Activated naive CD8-positive, alpha-beta T cell treated with anti-CD3 and anti-CD28 coated beads, Interleukin-2, amount 50 U/mL, for 24 hours (primary cell): ENCODE data around the gene CLIC1.

Experiments
- ATAC-seq: fragments of 150-1000 bp; cut with Tn5 transposase; one replicate; pipeline ENCODE4 v1.10.0; 2021
- DNase-seq: peaks from one replicate; pipeline ENCODE4 v3.0.0; 2021
- H3K27ac Mint-ChIP-seq: one replicate; pipeline ENCODE4 v1.8.0; 2021; ENCODE audit warnings: mild to moderate bottlenecking, mixed read lengths
- H3K27me3 Mint-ChIP-seq: one replicate; pipeline ENCODE4 v1.8.0; 2021; ENCODE audit warnings: mixed read lengths
- H3K36me3 Mint-ChIP-seq: one replicate; pipeline ENCODE4 v1.8.0; 2021; ENCODE audit warnings: low read depth, mixed read lengths
- H3K4me1 Mint-ChIP-seq: one replicate; pipeline ENCODE4 v1.8.0; 2021; ENCODE audit warnings: mixed read lengths
- H3K4me3 Mint-ChIP-seq: one replicate; pipeline ENCODE4 v1.8.0; 2021; ENCODE audit warnings: mild to moderate bottlenecking, moderate library complexity, mixed read lengths
- H3K9me3 Mint-ChIP-seq: one replicate; pipeline ENCODE4 v1.8.0; 2021; ENCODE audit warnings: mixed read lengths

Gene CLIC1

DNA sequence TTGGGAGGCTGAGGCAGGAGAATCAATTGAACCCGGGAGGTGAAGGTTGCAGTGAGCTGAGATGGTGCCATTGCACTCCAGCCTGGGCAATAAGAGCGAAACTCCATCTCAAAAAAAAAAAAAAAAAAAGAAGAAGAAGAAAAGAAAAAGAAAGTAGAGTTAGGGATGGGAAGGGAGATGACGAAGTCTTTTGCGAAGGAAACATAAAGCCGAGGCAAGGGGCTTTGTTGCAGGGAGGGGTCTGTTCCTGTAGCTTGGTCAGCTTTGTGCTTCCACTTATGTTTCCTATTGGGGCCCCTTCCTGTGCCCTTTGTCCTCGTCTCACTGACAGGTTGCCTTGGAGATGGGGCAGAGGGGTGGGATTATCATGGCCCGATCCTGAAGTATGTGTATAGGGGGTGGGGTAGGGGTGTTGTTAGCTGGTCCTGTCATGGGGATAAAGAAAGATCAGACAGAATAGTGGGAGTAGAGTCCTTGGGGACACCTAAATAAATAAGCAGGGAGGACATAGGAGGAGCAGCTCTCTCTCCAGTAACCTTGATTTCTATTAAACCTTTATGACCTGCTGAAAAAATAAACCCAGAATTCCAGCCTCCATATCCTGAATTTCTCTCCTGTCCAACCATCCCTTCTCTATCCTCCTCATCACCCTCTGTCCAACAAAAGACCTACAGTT lies 1.1 kb upstream of the CLIC1 start:
- no peaks in the 10 kb centered on the region for H3K9me3 Mint-ChIP-seq
- peaks cover 68% of the 10 kb centered on the region for H3K4me1 Mint-ChIP-seq
- H3K27ac Mint-ChIP-seq = peak overlapping the region; percentile 83
- peaks cover 45% of the 10 kb centered on the region for H3K36me3 Mint-ChIP-seq
- peaks cover 3% of the 10 kb centered on the region for H3K27me3 Mint-ChIP-seq
- ATAC-seq (no peak), DNase-seq (peak; percentile 23)
- peak overlapping the region; percentile 97 for H3K4me3 Mint-ChIP-seq

DNA sequence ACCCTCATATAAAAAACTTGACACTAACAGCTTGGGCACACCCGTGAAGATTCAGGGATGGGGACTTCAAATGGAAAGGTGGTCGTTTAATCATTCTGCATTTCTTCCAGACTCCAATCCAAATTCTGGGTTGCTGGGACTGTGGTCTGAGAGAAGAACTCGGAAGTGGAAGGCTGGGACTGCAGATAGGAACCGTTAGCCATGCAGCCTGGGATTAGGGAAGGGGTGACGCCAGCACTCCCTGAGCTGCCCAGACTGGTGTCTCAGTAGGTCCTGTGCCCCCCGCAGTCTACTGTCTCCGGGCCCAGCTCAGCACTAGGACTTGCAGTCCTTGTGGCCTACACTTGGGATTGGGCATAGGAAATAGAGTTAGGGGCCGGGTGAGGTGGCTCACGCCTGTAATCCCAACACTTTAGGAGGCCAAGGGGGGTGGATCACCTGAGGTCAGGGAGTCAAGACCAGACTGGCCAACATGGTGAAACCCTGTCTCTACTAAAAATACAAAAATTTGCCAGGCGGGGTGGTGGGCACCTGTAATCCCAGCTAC lies 511 bp upstream of the CLIC1 start:
- H3K9me3 Mint-ChIP-seq = no peaks in the 10 kb centered on the region
- ATAC-seq (no peak), DNase-seq (peak; percentile 16)
- H3K4me1 Mint-ChIP-seq = peaks cover 70% of the 10 kb centered on the region
- peak overlapping the region; percentile 97 for H3K4me3 Mint-ChIP-seq
- H3K36me3 Mint-ChIP-seq = peaks cover 48% of the 10 kb centered on the region
- H3K27ac Mint-ChIP-seq = peak overlapping the region; percentile 83
- peaks cover 3% of the 10 kb centered on the region for H3K27me3 Mint-ChIP-seq

DNA sequence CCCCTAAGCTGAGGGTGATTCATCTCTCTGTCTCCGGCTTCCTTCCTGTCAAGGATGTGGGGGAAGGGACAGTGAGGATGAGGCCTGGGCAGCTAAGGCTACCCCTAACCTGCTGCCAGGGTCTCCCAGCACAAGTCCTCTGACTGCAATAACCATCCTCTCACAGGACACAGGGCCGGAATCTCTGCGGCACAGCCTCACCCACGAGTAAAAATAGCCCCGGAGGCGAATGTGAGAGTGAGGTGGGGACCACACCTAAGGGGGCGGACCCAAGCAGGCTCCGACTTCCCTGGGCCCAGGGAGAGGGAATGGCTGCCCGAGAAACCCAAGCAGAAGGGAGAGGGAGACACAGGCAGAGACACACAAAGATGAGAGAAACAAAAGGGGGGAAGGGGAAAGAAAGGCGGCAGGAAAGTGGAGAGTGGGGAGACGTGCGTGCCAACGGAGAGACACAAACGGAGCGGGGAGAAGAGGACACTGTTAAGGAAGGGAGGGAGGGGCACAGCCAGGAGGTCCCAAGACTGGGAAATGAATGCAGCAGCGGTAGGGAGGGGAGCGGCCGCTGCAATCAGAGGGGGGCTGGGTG lies 1.4 kb downstream of the CLIC1 start:
- ATAC-seq (peak; percentile 48), DNase-seq (peak; percentile 65)
- Mint-ChIP-seq H3K27me3 (peaks cover 3% of the 10 kb centered on the region), H3K36me3 (peaks cover 46% of the 10 kb centered on the region), H3K27ac (peak overlapping the region; percentile 83), H3K4me1 (peaks cover 66% of the 10 kb centered on the region), H3K4me3 (peak overlapping the region; percentile 97), H3K9me3 (no peaks in the 10 kb centered on the region)

DNA sequence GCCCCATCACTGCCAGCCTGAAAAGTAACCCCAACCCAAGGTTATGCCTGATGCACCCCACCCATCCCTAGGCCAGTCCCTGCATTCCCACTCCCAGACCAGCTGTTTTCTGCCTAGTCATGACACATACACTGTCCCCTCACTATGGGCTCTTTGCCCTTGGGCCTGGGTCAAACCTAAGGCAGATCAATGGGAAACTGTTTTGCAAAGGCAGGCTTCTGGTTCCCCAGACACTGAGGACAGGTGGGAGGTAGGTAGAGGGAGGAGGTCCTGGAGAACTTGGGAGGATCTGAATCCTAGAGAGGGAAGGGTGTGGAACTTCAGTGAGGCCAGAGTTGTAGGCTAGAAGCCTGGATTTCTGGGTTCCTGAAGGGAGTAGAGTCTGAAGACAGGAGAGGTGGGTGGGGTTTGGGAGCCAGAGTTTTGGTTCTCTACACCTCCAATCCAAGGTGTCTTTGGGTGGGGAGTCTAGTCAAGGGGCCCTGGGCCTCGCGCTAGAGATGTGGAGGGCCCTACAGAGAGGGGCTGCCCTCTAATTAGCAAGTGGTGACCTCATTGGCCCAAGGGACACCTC lies 2.0 kb downstream of the CLIC1 start:
- peak overlapping the region; percentile 83 for H3K27ac Mint-ChIP-seq
- DNase-seq (no peak), ATAC-seq (no peak)
- H3K4me3 Mint-ChIP-seq = peak overlapping the region; percentile 97
- H3K27me3 Mint-ChIP-seq = no peaks in the 10 kb centered on the region
- H3K4me1 Mint-ChIP-seq = peaks cover 64% of the 10 kb centered on the region
- peaks cover 43% of the 10 kb centered on the region for H3K36me3 Mint-ChIP-seq
- H3K9me3 Mint-ChIP-seq = no peaks in the 10 kb centered on the region

DNA sequence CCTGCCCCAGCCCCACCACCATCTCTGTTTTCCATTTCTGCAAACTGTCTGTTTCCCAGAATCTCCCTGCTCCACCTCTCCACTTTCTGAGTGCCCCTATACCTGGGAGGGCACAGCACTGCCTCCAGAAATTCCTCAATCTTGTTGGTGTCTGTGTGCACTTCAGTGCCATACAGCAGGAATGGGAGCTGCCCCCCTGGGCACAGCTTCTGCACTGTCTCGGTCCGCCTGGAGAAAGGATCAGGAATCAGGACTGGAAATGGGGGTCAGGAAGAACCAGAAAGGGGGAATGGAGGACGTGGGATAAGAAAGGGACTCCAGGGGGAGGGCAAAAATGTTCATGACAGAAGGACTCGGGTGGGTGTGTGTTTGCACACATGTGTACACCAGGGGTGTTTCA lies 2.6 kb downstream of the CLIC1 start:
- no peaks in the 10 kb centered on the region for H3K9me3 Mint-ChIP-seq
- H3K4me1 Mint-ChIP-seq = peaks cover 64% of the 10 kb centered on the region
- no peaks in the 10 kb centered on the region for H3K27me3 Mint-ChIP-seq
- no peak for ATAC-seq
- peak overlapping the region; percentile 97 for H3K4me3 Mint-ChIP-seq
- H3K36me3 Mint-ChIP-seq = peaks cover 43% of the 10 kb centered on the region
- DNase-seq = no peak
- H3K27ac Mint-ChIP-seq = peak overlapping the region; percentile 83

DNA sequence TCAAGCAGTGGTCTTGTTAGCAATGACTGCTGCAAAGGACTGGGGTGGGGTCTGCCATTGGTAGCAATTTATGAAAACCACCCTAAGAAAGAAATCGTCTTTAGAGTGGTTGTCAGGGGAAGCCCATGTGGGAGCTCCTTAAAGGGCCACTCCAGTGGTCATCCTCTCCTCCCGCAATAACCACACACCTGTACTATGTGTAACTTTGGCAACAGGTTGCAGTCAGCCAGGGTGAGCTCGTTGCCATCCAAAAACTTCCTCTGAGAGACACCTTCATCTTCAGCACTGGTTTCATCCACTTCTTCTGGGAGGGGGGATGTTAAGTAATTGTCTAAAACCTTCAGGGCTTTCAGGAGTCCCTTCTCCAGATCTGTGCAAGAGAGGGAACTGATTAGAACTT lies 4.3 kb downstream of the CLIC1 start:
- ATAC-seq = no peak
- H3K27me3 Mint-ChIP-seq = no peaks in the 10 kb centered on the region
- H3K27ac Mint-ChIP-seq = no peak overlapping the region
- H3K4me3 Mint-ChIP-seq = no peak overlapping the region
- peaks cover 48% of the 10 kb centered on the region for H3K36me3 Mint-ChIP-seq
- no peak for DNase-seq
- H3K9me3 Mint-ChIP-seq = no peaks in the 10 kb centered on the region
- peaks cover 63% of the 10 kb centered on the region for H3K4me1 Mint-ChIP-seq

DNA sequence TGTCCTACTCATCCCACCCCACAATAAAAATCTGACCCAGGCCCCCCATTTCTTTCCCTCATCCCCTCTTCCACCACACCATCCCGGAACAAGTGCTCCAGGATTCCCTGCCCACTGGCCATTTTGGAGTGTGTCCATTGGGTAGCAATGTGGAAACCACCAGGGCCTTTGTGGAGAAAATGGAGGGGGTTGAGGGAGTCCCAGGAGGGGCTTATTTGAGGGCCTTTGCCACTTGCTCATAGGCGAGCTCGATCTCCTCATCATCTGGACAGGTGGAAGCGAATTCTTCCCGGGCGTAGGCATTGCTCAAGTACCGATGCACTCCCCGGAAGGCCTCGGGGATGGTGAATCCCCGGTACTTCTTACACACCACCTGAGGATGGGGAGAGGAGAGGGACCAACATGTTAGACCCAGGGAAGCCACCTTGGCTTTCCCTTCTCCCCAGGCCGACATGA lies 5.7 kb downstream of the CLIC1 start:
- no peak for DNase-seq
- no peak for ATAC-seq
- H3K27ac Mint-ChIP-seq = peak overlapping the region; percentile 60
- H3K27me3 Mint-ChIP-seq = no peaks in the 10 kb centered on the region
- H3K9me3 Mint-ChIP-seq = no peaks in the 10 kb centered on the region
- peaks cover 70% of the 10 kb centered on the region for H3K4me1 Mint-ChIP-seq
- peaks cover 50% of the 10 kb centered on the region for H3K36me3 Mint-ChIP-seq
- H3K4me3 Mint-ChIP-seq = peak overlapping the region; percentile 82

- H3K27me3 Mint-ChIP-seq = no peaks in the 10 kb centered on the region
- H3K4me3 Mint-ChIP-seq = peak overlapping the region; percentile 82
- H3K36me3 Mint-ChIP-seq = peaks cover 47% of the 10 kb centered on the region
- ATAC-seq (peak; percentile 52), DNase-seq (peak; percentile 81)
- peaks cover 73% of the 10 kb centered on the region for H3K4me1 Mint-ChIP-seq
- H3K9me3 Mint-ChIP-seq = no peaks in the 10 kb centered on the region
- peak overlapping the region; percentile 77 for H3K27ac Mint-ChIP-seq
These were observed 6.2 kb downstream of the CLIC1 start for GRCh38 chr6:31729979-31730630.

DNA sequence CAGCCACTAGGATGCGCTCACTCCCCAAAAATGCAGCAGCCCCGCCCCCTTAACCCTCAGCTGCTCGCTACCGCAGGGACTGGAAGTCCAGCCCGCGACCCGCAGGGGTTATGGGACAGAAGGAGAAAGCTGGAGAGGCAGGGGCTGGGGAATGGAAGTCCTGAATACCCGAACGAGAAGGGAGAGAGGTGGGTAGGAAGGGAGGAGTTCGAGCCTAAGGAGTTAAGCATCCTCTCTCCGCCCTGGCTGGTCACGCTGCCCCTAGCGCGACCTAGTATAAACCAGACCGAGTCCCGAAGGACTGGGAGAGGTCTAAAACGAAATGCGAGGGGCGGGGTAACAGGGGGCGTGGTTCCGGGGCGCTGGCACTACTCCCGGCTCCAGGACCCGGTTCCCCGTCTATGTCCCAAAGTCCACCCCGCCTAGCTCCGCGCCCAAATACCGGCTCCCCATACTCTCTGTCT lies 6.8 kb downstream of the CLIC1 start:
- Mint-ChIP-seq H3K9me3 (no peaks in the 10 kb centered on the region), H3K36me3 (peaks cover 43% of the 10 kb centered on the region), H3K27ac (peak overlapping the region; percentile 77), H3K27me3 (no peaks in the 10 kb centered on the region), H3K4me1 (peaks cover 73% of the 10 kb centered on the region), H3K4me3 (peak overlapping the region; percentile 82)
- peak; percentile 82 for DNase-seq
- peak; percentile 61 for ATAC-seq

DNA sequence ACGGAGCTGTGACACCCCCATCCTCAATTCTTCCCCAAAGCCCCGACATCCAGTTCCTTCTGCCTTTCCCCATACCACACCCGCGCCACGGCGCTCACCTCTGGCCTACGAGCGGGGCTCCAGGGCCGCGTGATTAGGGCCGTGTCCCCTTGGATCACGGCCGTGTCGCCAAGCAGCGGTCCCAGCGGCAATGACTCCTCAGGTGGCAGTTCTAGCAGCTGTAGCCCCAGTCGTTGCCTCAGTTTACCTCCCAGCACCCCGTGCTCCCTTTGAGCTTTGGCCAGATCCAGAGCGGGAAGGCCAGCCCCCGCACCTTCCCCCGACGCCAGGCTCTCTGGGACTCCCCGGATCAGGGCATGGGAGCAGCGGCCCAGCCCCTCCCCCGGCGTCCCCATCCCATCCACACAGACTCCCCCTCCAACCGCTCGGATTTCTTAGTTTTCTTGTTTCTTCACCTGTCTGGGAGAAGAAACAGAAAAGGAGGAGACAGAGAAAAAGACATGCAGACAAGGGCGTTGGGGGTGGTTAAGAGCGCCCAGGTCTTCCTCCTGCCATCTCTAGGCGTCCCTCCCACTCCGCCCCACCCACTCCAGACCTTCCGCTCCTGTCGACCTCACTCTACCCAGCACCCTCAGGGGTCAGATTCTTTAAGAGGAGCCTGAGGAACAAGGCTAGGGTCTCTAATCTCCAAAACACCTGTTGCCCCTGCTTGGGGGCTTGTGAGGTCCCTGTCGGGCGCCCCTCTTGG lies 7.4 kb downstream of the CLIC1 start, which contains the start of gene DDAH2:
Gene DDAH2, minus strand, starts transcription at position 533 of the 748 bp plus-strand sequence. Its CDS starts 138 bp downstream, at position 395.
- ATAC-seq (peak; percentile 4), DNase-seq (no peak)
- Mint-ChIP-seq H3K27me3 (no peaks in the 10 kb centered on the region), H3K36me3 (peaks cover 37% of the 10 kb centered on the region), H3K4me3 (peak within 1 kb of the TSS; percentile 82), H3K9me3 (no peaks in the 10 kb centered on the region), H3K27ac (peak within 1 kb of the TSS; percentile 77), H3K4me1 (peaks cover 67% of the 10 kb centered on the region)

- DNase-seq (no peak), ATAC-seq (peak; percentile 0)
- Mint-ChIP-seq H3K36me3 (peaks cover 27% of the 10 kb centered on the region), H3K9me3 (no peaks in the 10 kb centered on the region), H3K4me1 (peaks cover 61% of the 10 kb centered on the region), H3K4me3 (peak overlapping the region; percentile 40), H3K27ac (peak overlapping the region; percentile 64), H3K27me3 (no peaks in the 10 kb centered on the region)
These were observed 8.3 kb downstream of the CLIC1 start for GRCh38 chr6:31727717-31728671.

DNA sequence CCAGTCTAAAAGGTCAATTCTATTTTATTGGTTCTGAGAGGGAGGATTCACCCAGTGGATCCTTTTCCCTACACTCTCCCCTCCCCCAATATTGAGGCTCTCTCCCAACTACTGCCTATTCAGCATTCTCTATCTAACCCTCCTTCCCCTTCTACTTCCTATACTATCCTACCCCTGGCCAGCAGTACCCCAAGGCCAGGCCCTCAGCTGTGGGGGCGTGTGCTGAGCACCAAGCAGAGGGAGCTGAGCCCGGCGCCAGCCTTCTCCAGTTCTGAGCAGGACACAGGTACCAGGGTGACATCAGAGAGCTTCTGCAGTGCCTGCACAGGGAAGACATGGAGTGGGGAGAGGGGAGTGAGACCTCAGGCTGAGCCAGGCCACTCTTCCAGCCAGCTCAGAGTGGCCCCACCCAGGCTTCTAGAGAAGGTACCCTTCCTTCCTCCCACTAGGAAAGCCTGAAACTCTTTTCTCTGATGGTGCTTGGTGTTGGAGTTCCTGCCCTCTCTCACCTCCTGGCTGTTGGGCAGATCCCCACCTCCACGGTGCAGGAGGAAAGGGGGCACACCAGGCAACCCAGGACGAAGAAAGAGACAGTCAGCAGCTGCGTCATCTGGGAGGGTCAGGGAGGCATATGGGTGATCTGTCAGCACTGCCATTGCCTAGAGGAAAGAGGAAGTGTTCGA lies 9.2 kb downstream of the CLIC1 start:
- DNase-seq (peak; percentile 42), ATAC-seq (peak; percentile 53)
- Mint-ChIP-seq H3K36me3 (peaks cover 23% of the 10 kb centered on the region), H3K9me3 (no peaks in the 10 kb centered on the region), H3K27me3 (no peaks in the 10 kb centered on the region), H3K4me3 (peak overlapping the region; percentile 32), H3K4me1 (peaks cover 61% of the 10 kb centered on the region), H3K27ac (peak overlapping the region; percentile 64)
